MM.1S (cell line): Measurements from ENCODE around the gene NXF1.
A peak's percentile ranks its signal among the peaks of the same experiment; 100 is the strongest.

Experiments
- EZH2 ChIP-seq: fragments of 300-600 bp; sonication (generic); optimal IDR thresholded peaks from 2 replicates; pipeline ENCODE3; 2017; ENCODE audit warnings: low read depth, mild to moderate bottlenecking, antibody characterized with exemption, low read length, mixed read lengths
- EZH2phosphoT487 ChIP-seq: fragments of 300-600 bp; sonication (generic); IDR thresholded peaks from 2 replicates; pipeline ENCODE4 v1.6.1; 2018; ENCODE audit warnings: antibody characterized with exemption, low read length
- TF ChIP-seq, protein P1 (sequence below): fragments of 300-600 bp; sonication (generic); IDR thresholded peaks from 2 replicates; pipeline ENCODE4 v1.5.1; 2016; ENCODE audit warnings: antibody characterized with exemption, low read length, mixed read lengths

DNA sequence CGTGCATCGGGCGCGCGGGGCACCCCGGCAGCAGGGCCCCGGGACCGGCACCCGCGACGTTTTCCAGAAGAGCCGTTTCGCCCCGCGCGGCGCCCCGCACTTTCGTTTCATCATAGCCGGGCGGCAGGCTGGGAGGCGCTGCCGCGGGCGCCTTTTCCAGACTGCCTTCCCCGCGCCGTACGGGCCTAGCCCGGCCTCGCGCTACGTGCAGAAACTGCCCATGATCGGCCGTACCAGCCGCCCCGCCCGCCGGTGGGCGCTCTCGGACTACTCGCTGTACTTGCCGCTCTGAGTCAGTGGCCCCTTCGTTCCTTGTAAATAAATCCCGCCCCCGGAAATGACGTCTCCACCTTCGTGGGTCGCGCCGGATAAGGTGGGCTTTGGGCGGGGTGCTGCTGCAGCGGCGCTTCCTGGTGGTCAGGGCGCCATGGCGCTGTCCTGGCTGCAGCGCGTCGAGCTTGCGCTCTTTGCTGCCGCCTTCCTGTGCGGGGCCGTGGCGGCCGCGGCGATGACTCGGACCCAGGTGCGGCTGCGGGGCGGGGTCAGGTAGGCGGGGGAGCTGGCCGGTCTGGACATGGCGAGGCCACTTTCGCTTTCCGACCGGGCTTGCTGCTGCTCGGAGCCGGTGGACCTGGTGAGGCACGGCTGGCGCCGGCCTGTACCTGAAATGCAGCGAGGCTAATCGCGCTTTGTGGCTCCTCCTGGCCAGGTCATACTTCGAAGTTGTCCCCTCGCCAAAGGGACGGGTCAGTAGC is 18.1 kb downstream of the NXF1 start, which contains the start of gene TMEM179B:
- TF ChIP-seq, protein P1, sequence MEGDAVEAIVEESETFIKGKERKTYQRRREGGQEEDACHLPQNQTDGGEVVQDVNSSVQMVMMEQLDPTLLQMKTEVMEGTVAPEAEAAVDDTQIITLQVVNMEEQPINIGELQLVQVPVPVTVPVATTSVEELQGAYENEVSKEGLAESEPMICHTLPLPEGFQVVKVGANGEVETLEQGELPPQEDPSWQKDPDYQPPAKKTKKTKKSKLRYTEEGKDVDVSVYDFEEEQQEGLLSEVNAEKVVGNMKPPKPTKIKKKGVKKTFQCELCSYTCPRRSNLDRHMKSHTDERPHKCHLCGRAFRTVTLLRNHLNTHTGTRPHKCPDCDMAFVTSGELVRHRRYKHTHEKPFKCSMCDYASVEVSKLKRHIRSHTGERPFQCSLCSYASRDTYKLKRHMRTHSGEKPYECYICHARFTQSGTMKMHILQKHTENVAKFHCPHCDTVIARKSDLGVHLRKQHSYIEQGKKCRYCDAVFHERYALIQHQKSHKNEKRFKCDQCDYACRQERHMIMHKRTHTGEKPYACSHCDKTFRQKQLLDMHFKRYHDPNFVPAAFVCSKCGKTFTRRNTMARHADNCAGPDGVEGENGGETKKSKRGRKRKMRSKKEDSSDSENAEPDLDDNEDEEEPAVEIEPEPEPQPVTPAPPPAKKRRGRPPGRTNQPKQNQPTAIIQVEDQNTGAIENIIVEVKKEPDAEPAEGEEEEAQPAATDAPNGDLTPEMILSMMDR, result peak; percentile 52
- TF ChIP-seq EZH2 (no peak), EZH2phosphoT487 (no peak)
